Cortex of kidney (tissue), 1 donor: ENCODE data around the gene GPATCH3.
"Not testable (repeated sequence)": the region's sequence is repeated elsewhere in the genome, so short reads cannot be mapped to it uniquely, and the experiment has no call there.

Source experiments
- DNase-seq: peaks from one replicate; lab custom pipeline; 2025; lab: John Stamatoyannopoulos, UW

GPATCH3 gene

GRCh38 chr1:26912147-26912490 is 11.9 kb upstream of the GPATCH3 start:
- no peak for DNase-seq

DNA sequence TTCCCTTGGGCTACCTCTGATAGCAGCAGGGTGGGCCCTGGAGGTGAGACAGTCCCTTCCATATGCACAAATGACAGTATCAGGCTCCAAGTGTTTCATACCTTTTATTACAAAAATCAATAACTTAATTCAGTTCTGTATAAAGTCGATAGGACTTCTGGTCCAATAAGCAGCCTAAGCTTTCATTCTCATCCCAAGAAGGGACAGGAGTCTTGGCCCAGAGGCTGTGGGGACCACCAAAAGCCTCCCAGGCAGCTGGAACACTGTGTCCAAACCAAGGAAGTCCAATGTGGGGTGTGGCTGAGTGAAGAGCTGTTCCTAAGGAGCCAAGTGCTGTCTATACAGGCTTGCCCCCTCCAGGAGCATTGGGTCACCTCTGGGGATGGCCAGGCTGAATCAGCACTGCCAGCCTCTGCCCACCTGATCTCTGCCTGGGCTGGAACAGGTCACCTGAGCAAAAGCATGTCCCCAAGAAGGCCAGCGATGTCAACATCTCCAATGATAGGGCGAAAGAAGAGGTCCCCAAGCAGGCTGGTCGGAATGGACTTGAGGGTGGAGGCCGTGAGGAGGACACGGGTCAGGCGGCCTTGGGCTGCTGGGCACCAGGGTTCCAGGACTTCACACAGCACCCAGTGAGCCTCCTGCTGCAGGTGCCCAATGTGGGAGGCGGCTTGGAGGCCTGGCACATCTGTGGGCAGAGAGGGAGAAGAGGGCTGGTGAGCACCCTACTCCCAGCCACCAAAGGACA is 11.3 kb upstream of the GPATCH3 start:
- DNase-seq, result no peak

DNA sequence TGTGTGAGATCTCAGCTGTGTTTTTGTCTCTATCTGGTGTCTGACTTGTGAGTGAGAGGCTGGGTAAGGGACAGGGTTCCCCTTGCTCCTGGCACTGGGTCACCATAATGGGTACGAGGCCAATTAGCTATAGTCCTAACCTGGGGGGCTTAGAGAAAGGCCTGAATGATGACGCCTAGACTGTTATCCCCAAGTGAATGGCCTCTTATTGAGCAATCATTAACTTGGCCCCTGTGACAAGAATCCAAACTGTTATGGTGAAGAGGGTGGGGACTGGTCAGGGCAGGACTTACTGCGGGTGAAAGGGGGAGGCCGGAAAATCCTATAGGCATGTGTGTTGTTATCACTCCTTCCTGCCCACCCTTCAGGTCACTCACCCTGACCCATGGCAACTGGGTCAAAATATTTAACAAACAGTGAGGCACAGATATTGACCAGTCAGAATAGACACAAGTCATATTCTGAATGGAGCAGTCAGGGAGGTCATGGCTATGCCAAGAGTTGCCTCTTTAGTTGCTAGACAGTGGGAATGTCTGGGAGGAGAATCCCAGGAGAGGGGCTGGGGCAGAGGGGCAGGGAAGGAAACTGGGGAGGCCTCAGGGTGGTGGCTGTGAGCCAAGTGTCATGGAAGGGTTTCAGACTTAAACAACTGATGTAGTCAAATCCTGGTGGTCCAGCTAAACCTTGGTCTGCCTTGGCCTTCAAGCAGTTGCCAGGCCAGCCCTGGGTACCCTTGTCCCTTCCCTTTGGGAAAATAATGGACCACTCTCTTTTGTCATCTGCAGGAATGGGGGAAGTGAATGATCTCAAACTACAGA is 10.3 kb upstream of the GPATCH3 start:
- DNase-seq, result no peak

DNA sequence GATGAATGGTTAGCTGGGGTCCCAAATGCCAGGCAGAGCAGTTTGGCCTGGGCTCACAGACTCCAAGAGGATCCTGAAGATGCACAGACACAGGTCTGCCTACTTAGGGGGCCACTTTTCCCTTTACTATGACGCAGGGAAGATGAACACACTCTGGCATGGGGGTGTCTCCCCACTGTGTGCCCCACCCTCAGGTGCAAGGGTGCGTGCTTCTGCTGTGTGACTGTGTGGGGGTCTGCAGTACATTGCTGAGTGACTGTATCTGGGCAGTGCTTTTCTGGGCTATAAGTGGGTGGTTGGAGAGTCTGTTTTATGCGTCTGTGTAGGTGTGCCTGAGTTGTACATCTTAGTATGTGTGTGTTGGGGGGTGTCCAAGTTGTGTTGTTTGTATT is 9.7 kb upstream of the GPATCH3 start:
- no peak for DNase-seq

GRCh38 chr1:26907071-26907917 is 7.0 kb upstream of the GPATCH3 start:
- no peak for DNase-seq

DNA sequence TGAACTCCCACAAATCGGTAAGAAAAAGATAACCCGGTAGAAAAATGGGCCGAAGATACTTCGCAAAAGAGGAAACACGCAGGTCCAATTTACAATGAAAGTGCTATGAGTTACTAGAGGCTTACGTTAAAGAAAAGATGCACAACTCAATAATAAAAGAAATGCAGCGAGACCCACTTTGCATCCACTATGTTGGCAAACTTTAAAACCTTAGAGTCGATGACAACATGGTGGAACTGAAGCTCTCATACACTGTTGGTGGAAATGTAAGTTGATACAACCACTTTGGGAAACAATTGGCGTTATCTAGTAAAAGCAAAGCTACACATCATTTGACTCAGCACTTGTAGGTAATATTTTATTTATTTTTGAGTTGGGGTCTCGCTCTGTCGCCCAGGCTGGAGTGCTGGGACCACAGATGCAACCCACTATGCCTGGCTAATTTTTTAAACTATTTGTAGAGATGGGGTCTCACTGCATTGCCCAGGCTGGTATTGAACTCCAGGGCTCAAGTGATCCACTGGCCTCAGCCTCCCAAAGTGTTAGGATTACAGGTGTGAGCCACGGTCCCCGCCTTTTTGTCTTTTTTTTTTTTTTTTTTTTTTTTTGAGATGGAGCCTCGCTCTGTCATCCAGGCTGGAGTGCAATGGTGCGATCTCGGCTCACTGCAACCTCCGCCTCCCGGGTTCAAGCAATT is 696 bp upstream of the GPATCH3 start:
- no peak for DNase-seq

DNA sequence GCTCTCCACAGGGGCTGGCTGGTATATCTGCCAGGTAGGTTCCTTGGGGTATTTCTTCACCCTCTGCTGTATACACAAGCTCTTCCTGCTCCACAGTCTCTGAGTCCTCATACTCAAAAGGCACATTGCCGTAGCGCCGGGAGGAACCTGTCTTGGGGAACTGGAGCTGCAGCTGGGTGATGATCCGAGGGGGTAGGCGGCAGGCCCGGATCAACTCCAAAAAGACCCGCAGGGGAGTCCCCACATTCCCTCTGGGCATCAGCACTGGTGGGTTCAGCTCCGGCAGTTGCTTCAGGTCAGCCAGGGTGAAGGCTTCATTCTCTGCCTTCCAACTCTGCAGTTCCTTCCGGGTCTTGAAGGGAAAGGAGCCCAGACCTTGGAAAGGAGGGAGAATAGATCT is 2.9 kb downstream of the GPATCH3 start:
- no peak for DNase-seq

DNA sequence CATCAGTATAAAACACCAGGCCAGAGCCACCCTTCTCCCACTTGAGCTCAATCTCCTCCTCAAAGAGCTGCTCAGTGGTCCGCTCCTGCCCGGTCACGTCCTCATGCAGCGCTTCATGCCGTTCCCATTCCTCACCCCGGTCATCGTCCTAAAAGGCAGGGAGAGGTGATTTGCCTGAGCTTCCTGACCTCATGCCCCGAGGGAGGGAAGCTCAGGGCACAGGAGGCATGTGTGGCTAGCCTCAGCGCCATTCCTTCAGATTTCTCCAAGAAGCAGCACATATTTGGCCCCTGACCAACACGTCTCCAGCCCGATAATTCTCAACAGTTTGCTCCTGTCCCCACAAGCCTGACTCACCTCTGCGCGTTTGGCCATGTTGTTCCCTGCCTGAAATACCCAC is 6.0 kb downstream of the GPATCH3 start:
- DNase-seq, result no peak

DNA sequence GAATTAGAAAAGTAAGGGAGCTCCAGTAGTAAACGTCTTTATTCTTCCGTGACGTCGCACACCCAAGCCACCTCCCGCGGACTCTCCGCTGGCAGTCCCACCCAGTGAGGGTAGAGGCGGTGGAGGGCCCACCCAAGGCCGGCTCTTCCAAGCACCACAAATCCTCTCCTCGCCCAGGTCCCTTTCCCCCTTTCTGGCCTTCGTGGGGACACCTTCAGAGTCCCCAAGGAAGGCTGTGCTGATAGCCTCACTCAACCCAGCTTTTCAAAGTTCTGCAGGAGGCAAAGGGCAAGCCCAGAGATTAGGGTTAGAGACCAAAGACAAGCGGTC is 9.8 kb downstream of the GPATCH3 start:
- DNase-seq, result no peak

GRCh38 chr1:26889551-26890466 is 10.5 kb downstream of the GPATCH3 start, which contains the start of gene GPN2:
Gene GPN2 (minus strand): TSS chr1:26890283. CDS start chr1:26890096, 187 bp downstream.
- DNase-seq, result no peak

DNA sequence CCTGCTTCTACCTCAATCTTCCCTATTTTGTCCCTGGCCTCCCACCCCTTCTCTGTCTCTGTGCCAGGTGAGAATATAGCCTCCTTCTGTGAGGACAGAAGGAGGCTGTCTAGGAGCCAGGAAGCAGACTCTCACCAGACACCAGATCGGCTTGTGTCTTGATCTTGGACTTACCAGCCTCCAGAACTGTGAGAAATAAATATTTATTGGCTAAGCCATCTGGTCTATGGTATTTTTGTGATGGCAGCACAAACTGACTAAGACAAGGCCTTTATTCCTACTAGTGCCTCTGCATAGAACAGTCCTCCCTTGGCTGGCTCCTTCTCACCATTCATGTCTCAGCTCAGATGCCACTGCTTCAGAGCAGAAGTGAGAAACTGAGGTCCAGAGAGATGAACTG is 12.0 kb downstream of the GPATCH3 start:
- DNase-seq, result no peak

GRCh38 chr1:26887125-26887524 is 13.1 kb downstream of the GPATCH3 start:
- DNase-seq, result no peak

DNA sequence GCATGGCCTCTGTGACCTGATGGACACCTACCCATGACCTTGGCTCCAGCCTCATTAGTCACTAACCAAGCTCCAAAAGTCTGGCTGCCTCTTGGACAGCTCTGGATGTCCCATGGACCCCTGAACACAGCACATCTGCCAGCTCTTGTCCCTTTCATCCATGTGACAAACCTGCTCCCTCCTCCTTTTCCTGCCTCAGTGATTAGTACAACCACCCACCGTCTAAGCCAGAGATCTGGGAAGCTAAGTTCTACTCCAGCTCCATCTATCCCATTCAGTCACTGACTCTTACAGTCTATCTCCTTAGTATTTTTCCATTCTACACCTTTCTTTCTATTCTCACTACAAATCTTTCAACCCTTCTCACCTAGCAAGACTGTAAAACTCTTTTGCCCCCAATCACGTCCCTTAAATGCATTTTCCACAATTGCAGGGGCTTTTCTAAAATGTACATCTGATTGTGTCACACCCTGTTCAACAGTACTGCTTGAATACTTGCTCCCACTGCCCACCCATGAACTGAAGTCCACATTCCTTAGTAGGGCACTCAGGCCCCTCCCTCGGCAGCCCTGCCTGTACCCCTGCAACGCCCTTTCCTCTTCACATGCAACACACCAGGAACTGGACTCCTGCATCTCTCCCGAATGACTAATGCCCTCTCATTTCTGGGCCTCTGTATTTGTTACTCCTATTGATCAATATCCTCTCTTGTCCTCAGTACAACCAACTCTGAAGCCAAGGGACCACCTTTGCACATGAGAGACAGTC is 17.4 kb downstream of the GPATCH3 start:
- no peak for DNase-seq

- not testable (repeated sequence) for DNase-seq
These were observed 18.7 kb downstream of the GPATCH3 start for GRCh38 chr1:26881611-26882010.

- DNase-seq, result no peak
These were observed 20.5 kb downstream of the GPATCH3 start for GRCh38 chr1:26879793-26880192.

DNA sequence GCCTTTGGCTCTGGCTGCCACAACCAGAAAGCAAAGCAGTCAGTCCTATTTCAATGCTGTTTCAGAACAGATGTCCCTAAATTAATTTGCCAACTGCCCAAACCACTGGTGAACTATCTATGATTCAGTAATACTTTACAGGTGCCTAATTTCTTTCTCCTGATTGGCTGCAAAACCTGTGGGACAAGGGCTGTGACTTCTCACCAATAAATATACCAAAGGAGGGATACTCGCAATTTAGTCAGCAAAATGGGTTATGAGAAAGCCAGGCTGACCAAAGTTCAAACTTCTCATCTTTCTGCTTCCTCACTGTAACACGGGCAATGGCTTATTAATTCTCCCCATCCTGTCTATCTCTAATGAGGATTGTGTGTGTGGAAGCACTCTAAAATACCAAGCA is 22.9 kb downstream of the GPATCH3 start:
- no peak for DNase-seq

DNA sequence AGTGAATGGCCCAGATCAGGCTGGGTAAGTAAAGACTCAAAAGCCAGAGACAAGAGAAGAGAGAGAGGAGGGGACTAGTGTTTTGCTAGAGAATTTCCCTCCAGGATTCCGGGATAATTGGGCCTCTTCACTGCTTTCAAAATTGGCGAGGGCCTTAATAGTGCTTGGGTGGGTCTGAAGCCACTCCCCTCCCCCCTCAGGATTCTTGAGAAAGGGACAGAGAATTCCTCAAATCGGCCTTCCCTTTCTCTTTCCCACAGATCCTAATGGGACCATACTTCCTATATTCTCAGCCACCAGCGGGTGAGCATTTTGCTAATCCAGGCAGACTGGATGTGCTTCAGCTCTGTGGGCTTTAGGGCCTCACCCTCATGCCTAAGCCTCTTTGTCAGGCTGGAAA is 25.4 kb downstream of the GPATCH3 start:
- no peak for DNase-seq

- not testable (repeated sequence) for DNase-seq
These were observed 27.2 kb downstream of the GPATCH3 start for GRCh38 chr1:26873097-26873496.

GRCh38 chr1:26864610-26865480 is 35.4 kb downstream of the GPATCH3 start:
- DNase-seq, result peak; percentile 55
